HG03039 (cell line): Measurements from ENCODE around the gene TLR2.

Experiments
- ATAC-seq: cut with Tn5 transposase; IDR thresholded peaks from one replicate; pipeline ENCODE4 v1.9.1; 2021; ENCODE audit warnings: mild to moderate bottlenecking, moderate library complexity; ENCODE audit not compliant: unreplicated experiment

Gene TLR2

GRCh38 chr4:153684182-153684970, at the start of gene TLR2:
Gene TLR2 (plus strand): TSS chr4:153684280. CDS start chr4:153702908, 18,628 bp downstream.
- peak; percentile 80 for ATAC-seq

GRCh38 chr4:153634738-153635353, 49.2 kb upstream of the TLR2 start:
- no peak for ATAC-seq

GRCh38 chr4:153635846-153636245, 48.2 kb upstream of the TLR2 start:
- ATAC-seq: no peak

- no peak for ATAC-seq
These were observed 46.9 kb upstream of the TLR2 start for GRCh38 chr4:153637201-153637600.

- no peak for ATAC-seq
These were observed 46.1 kb upstream of the TLR2 start for GRCh38 chr4:153638011-153638410.

GRCh38 chr4:153638999-153639398, 45.1 kb upstream of the TLR2 start:
- no peak for ATAC-seq

- no peak for ATAC-seq
These were observed 44.0 kb upstream of the TLR2 start for GRCh38 chr4:153639833-153640802.

- ATAC-seq: no peak
These were observed 42.5 kb upstream of the TLR2 start for GRCh38 chr4:153641532-153641931.

- ATAC-seq: peak; percentile 82
These were observed 40.4 kb upstream of the TLR2 start for GRCh38 chr4:153643406-153644383.

GRCh38 chr4:153645183-153645582, 38.9 kb upstream of the TLR2 start:
- no peak for ATAC-seq

GRCh38 chr4:153646261-153646660, 37.8 kb upstream of the TLR2 start:
- ATAC-seq: no peak

GRCh38 chr4:153646978-153647377, 37.1 kb upstream of the TLR2 start:
- ATAC-seq: no peak

- ATAC-seq: no peak
These were observed 36.1 kb upstream of the TLR2 start for GRCh38 chr4:153647975-153648374.

GRCh38 chr4:153649572-153649991, 34.5 kb upstream of the TLR2 start:
- no peak for ATAC-seq

GRCh38 chr4:153651116-153651515, 33.0 kb upstream of the TLR2 start:
- ATAC-seq: no peak

- ATAC-seq: no peak
These were observed 32.5 kb upstream of the TLR2 start for GRCh38 chr4:153651587-153651986.

GRCh38 chr4:153652051-153652784, 31.9 kb upstream of the TLR2 start:
- no peak for ATAC-seq

GRCh38 chr4:153655002-153655541, 29.0 kb upstream of the TLR2 start:
- ATAC-seq: no peak

GRCh38 chr4:153655928-153656327, 28.2 kb upstream of the TLR2 start:
- no peak for ATAC-seq
